NOMO-1 treated with DMSO at 0.1 percent for 48 hours (cell line): Measurements from ENCODE around the gene IQSEC1.
A peak's percentile ranks its signal among the peaks of the same experiment; 100 is the strongest.

Source experiments
- DNase-seq: peaks from one replicate; lab custom pipeline; 2025; ENCODE audit not compliant: unreplicated experiment; lab: John Stamatoyannopoulos, UW

The IQSEC1 gene

DNA sequence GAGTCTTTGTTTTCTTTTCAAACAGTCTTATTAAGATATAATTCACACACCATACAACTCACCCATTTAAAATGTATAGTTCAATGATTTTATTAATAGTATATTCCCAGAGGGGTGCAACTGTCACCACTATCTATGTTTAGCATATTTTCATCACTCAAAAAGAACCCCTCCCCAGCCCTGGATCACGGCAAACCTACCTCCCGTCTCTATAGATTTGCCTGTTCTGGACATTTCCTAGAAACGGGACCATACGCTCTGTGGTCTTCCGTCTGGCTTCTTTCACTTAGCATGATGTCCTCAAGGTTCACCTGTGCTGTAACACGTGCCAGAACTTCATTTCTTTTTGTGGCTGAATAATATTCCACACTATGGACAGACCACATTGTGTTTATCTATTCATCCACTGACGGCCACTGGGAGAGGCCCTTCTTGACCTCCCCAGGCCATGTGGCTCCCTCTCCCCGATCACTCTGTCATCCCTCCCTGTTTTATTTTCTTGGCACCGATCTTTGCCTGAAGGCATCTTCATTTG, 56.4 kb downstream of the IQSEC1 start:
- no peak for DNase-seq

DNA sequence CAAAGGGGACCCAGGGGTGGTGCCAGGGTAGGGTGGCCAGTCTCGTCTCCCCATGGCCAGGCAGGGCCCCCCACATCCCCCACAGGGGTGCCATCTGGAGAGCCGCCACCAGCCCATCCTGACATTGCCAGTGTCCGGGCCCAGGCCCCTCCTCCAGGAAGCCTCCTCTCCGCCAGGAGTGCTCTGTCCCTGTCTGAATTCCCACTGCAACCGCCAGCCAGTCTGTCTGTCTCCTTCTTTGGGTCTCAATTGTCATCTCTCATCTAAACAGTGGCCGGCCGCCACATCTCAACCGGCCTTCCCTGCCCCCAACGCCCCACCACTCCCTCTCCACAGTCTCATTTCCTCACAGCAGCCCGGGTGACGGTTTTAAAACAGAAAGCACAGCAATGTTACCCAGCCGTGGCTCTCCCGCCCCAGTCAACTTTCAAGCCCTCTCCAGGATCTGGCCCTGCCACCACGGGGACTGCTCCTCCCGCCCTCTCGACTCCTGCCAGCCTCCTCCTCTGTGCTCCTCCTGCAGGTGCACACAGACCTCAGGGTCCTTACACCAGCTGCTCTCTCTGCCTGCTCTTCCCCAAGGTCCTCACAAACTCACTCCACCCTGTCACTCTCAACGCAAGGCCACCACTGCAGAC, 57.0 kb downstream of the IQSEC1 start:
- DNase-seq, result peak; percentile 87

GRCh38 chr3:13015286-13016082, 57.7 kb downstream of the IQSEC1 start:
- peak; percentile 34 for DNase-seq

GRCh38 chr3:13014755-13015285, 58.4 kb downstream of the IQSEC1 start:
- DNase-seq, result no peak

- DNase-seq, result no peak
Observed at GRCh38 chr3:13013994-13014754, 59.1 kb downstream of the IQSEC1 start.

DNA sequence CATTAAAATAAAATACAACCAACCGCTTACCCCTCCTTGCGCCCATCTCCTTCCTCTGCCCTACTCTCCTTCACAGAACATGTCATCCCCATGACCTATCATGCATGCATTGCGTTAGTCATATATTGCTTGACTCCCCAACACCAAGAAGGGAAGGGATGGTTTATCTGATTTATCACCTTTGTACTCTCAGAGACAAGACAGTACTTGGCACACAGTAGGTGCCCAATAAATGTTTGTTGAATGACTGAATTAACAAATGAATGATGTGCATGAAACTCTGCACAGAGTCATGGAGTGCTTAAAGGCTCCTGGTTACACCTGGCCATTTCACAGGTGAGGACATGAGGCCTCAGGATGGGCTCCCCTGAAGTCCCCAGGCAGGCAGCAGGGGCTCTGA, 59.7 kb downstream of the IQSEC1 start:
- no peak for DNase-seq

DNA sequence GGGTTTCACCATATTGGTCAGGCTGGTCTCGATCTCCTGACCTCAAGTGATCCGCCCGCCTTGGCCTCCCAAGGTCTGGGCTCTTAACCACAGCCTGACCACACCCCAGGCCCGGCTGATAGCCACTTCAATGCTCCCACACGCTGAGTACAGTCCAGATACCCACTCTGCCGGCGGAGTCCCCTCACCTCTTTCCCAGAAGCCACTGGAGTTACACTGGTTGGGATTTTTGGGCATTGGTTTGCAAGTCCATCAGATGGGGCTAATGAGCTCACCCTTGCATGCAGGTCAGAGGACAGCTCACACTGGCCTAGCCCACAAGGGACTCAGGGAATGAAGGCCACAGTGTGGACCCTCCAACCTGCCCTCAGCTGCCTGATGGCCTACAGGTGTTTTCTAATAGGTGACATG, 60.1 kb downstream of the IQSEC1 start:
- no peak for DNase-seq

DNA sequence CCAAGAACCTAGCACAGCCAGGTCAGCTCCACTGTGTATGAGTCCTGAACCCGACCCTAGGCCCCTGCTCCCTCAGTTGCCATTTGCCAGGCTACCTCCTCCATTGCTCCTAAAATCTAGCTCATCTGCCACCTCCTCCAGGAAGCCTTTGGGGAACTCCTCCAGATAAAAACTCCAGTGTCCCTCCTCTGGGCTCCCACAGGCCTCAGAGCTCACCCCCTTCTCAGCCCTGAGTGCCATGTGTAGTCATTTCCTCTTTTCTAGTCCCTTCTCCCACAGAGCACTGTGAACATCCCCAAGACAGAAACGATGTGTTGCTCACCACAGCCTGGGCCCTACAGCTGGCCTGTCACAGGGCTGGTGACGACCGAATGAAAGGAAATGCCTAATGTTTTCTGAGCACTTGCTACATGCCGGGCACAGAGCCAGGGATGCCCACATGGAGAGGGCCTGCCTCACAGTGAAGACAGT, 61.0 kb downstream of the IQSEC1 start:
- peak; percentile 95 for DNase-seq

DNA sequence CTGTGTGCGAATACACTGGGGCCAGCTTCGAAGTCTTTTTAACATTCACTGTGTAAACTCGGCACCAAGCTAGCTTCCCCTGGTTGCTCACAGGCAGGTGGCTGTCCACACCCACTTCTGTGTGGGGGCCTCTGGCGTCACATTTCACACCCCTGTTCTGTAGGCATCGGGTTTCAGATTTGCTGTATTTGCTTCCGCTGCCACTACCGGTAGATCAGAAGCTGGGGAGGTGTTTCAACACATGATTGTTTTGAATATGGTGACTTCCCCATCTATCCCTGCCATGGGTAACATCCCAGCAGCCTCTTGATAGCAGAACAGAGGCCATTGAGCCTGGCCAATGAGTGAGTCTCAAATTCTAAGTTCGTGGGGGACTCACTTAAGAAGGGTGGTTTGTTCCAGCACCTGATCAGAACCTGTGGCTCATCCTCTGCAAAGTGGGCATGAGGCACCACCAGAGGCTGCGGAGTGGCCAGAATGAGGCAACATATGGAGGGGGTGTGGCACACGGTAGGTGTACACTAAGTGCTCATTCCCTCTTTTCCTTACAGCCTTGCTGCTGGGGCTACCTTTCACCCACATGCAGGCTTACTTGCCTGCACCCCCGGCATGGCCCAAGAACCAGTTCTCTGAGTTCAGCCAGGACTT, 61.5 kb downstream of the IQSEC1 start:
- peak; percentile 87 for DNase-seq

DNA sequence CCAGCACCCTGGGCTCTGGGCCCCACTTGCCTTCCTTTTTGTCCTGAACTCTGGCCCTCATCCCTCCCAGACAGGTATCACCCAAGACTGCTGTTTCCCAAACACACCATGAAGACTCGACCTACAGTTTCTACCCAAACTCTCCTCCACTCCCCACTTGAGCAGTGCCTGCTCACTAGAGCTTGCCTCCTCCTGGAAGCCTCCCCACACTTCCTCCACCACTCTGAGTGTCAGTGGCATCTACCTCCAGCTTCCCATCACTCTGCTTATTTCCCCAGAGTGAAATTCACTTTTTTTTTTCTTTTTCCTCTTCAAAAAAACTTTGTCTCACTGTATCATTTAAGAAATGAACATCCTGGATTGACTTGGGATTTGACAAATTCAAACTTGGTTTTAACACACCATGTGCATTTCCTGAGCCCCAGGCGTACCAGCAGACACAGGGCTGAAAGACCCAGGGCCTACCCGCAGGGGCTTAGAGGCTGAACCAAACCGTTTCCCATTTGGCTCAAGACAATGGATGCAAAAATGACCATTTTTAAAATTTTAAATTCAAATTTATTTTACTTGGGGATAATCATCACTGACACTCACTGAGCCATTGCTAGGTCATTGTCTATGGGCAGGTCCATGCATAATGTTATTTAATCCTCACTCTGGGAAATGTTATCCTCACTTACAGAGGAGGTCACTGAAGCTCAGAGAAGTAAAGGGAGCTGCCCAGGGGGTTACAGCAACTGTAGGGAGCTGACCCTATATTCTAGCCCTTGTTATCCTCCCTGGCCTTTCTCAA, 62.3 kb downstream of the IQSEC1 start:
- DNase-seq, result no peak

- no peak for DNase-seq
Observed at GRCh38 chr3:13009946-13010315, 63.3 kb downstream of the IQSEC1 start.

DNA sequence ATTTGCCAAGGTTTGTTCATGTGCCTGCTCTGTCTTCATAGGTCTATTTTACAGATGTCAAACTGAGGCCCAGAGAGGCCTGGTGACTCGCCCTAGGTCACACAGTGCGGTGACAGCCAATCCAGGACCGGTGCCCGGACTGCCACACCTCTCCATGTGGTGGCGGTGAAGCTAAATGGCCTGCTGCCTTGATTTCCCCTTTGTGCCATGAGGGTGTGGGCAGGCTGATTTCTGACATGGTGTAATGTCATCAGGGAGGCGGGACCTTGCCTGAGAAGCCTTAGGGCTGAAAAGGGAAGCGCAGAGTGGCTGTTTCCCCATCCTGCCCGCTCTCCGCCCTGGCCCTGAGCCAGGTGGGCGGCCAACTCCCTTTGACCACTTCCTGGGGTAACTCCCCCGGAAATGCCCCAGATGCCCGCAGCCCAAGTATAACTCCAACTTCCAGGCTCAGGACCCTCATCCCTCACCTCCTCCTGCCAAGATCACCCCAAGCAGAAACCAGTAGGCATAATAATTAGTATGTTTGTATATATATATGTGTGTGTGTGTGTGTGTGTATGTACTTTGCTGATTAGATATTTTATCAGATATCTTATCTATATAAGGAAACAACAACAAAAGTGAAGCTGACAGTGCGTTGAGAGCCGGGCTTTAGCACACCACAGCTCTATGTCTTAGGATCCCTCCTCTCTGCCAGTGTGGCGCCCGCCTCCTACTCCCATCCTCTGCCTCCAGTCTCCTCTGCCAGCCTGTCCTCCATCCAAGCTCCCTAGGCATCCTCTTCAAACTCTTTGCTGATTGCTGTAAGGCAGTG, 63.9 kb downstream of the IQSEC1 start:
- DNase-seq, result peak; percentile 91

- no peak for DNase-seq
Observed at GRCh38 chr3:13008155-13008995, 64.9 kb downstream of the IQSEC1 start.

DNA sequence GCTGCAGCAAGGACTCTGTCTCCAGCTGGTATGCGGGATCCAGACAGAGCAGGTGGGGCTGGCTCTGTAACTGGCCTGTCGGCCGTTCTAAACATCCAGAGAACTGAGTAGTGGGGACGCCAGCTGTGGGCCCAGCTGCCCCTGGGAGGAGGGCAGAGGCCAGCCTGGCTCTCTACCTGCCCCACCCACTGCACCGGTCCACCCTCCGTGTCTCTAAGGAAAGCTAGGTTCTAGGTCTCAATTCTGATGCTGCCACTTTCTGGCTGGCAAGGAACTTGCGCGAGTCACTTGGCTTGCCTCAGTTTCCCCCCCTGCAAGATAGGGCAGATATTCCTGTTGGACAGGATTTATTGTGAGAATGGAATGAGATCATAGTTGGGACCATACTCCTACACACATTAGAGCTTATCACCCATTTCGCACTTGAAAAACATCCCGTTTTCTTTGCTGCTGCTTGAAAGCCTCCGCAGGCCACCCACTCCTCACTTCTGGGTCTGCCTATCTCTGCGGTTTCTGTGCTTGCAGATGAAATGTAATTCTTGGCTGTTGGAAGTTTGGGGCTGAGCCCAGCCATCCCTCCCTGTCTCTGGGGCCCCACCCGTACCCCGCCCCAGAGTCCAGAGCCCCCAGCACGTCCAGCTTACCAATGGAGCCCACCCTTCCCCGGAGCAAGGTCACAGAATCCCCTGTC, 65.8 kb downstream of the IQSEC1 start:
- DNase-seq, result no peak

- no peak for DNase-seq
Observed at GRCh38 chr3:13006216-13006990, 66.8 kb downstream of the IQSEC1 start.

DNA sequence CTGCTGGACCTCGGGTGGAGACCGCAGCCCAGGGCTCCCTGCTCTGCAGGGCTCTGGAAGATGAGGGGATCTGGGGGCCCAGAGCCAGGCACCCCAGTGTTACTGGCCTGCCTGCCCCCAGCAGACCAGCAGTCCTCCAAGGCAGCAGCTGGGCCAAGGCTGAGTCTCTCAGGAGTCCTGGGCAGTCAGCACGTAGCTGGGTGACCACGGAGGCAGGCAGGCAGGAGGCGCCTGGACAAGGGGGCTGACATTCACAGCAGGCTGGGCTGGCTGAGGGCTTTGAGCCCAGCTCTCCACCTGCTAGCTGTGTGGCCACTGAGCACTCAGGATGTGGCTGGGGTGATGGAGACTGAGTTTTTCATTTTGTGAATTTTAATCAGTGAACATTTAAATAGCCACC, 67.9 kb downstream of the IQSEC1 start:
- DNase-seq, result no peak

DNA sequence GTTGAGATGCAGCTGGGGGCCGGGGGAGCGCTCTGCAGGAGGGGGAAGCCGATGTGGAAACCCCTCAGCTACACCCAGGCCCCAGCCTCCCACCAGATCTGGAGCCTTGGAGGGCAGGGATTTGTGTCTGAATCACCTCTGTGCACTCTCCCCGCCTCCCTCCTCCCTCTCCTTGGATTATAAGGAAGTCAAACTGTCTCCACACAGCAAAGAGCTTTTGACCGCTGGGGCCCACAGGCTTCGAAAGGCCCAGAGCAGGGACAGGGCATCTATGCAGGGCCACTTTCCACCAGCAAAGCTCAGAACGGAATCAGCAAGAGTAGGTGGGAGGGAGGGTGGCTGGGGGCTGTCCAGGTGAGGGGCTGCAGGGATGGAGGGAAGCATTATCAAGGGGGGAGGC, 68.9 kb downstream of the IQSEC1 start:
- peak; percentile 56 for DNase-seq
